NCI-H146 treated with DMSO at 0.1 percent for 48 hours (cell line): ENCODE measurements around the gene YIF1B.
"Not testable (repeated sequence)": the region's sequence is repeated elsewhere in the genome, so short reads cannot be mapped to it uniquely, and the experiment has no call there.

Experiments used
- DNase-seq: peaks from one replicate; lab custom pipeline; 2025; ENCODE audit not compliant: unreplicated experiment; lab: John Stamatoyannopoulos, UW

Gene YIF1B

DNA sequence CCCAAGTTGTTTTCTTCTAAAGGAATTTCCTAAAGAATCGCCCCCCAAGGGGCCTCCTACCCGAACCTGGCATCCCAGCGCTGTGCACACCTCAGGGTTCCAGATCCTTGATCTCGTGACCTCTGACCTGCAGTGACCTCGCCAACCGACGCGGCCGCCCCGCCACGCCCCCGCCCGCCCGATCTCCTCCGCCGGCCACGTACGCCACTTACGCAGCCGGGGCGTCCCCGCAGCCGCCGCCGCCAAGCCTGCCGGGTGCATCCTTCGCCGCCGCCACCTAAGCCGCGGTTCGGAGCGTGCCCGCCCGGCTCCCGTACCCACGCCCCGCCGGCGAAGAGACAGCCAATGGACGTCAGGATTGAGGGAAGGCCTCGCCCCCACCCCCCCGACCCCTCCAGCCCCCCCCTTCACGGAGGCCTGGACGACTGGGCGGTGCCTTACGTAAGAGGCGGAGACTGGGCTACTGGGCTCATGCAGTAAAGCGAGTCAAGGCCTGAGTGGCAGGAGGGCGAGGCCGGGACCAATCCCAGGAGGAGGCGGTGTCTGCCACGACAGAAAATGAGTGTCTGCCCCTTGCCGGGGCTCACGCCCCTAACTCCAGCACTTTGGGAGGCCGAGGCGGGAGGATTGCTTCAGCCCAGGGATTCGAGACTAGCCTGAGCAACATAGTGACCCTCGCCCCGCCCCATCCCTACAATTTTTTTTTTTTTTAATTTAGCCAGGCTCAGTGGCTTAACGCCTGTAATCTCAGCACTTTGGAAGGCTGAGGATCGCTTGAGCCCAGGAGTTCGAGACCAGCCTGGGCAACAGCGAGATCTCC is at the start of gene YIF1B:
Gene YIF1B, minus strand, starts transcription at position 291 of the 820 bp plus-strand sequence. Its CDS starts 30 bp downstream, at position 261.
- DNase-seq = peak; percentile 96

- not testable (repeated sequence) for DNase-seq
Measured at GRCh38 chr19:38362946-38363688, 47.4 kb upstream of the YIF1B start.

DNA sequence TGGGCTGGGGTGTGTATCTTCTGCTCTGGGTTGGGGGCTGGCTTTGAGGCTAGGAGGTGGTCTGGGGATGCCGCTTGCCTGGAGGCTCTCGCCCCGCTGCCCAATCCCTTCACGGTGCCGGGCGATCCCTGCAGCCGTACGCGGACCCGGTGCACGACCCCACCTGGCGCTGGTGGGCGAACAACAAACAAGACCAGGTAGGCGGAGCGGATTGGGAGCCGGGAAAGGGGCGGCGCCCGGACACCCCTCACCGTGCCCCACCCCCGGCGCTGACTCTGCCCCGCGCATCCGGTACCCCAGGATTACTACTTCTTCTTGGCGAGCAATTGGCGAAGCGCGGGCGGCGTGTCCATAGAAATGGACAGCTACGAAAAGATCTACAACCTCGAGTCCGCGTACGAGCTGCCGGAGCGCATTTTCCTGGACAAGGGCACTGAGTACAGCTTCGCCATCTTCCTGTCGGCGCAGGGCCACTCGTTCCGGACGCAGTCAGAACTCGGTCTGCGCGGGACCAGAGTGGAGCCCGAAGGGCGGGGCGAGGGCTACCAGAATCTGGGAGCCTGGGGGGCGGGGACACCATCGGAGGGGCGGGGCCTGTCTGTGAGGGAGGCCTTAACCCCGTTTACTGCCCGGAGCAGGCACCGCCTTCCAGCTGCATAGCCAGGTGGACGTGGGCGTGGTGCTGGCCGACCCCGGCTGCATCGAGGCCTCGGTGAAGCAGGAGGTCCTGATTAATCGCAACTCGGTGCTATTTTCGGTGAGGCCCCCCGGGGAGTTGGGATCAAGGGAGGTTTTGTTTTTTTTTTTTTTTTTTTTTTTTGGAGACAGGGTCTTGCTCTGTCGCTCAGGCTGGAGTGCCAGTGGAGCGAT is 46.6 kb upstream of the YIF1B start:
- DNase-seq = peak; percentile 85

DNA sequence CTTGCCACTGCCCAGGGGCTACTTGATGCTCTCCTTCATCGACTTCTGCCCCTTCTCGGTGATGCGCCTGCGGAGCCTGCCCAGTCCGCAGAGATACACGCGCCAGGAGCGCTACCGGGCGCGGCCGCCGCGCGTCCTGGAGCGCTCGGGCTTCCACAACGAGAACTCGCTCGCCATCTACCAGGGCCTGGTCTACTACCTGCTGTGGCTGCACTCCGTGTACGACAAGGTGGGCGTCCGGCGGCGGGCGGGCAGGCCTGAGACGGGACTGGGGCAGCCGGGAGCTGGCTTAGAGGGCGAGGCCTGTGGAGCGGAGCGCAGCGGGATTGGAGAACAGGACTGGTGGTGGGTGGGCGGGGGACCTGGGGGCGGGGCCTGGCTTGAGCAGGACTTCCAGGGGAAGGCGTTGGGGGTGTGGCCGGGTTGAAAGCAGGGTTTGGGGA is 45.9 kb upstream of the YIF1B start:
- DNase-seq = peak; percentile 85

- DNase-seq = no peak
Measured at GRCh38 chr19:38360839-38361631, 45.3 kb upstream of the YIF1B start.

DNA sequence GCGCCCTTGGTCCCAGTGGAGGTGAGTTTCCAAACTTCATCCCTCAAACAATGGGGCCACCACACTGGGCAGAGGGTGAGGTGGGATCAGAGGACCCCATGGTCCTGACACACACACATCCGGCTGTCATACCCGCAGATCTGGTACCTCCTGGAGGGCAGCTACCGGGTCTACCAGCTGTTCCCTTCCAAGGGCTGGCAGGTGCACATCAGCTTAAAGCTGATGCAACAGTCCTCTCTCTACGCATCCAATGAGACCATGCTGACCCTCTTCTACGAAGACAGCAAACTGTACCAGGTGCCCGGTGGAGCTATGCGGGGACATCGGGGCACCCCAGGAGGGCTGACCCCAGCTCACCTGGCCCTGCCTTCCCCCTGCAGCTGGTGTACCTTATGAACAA is 44.6 kb upstream of the YIF1B start:
- peak; percentile 59 for DNase-seq

GRCh38 chr19:38359242-38360021 is 43.7 kb upstream of the YIF1B start:
- no peak for DNase-seq

DNA sequence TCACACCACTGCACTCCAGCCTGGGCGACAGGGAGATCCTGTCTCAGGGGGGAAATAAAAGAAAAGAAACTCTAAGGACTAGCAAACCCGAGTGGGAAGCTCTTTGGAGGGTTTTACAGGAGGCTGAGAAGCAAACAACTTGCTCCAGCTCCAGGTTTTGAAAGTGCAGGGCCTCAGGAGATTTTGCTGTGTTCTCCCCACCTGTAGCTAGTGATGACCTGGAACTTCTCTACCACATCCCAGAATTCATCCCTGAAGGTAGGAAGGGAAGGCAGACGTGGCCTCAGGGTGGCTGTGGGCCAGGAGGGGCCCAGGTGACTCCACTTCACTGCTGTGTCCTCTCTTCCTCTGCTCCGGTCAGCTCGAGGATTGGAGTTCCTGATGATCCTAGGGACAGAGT is 42.3 kb upstream of the YIF1B start:
- DNase-seq = no peak

DNA sequence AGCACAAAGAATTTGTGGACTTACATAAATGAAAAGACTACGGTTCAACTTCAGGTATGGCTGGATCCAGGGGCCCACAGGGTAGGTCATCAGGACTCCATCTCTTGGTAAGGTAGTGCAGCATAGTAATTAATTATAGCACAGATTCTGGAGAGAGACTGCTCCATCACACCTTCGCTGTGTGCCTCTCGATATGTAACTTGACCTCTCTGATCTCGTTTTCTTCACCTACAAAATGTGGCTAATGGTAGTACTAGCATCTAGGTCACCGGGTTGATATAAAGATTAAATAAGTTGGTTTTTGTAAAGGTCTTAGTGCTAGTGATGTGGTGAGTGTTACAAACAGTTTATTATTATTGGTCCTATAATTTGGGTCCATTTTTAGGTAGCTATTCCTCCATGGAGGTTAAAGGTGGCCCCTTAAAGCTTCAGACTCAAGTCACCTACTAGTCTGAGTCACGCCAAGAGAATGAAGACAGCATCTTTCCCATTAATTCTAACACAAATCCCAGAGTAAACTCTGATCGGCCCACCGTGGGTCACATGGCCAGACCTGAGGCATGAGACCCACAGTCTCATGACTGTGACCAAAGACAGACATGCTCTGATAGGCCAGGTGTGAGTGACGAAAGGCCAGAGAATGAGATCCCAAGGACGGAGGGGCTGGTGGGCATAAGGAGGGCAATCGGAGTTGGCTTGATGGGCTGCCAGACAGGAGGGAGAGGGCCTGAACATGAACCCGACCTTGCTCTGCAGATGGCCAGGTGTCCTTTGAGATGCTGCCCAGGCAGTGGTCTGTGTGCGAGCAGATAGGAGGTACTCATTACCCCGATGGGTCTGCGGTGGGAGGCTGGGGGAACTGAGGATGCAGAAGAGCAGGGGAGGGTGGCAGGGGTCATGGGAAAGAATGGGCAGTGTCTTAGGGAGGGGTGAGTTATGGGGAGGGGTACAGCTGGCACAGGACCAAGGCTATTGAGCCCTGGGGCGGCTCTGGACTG is 40.3 kb upstream of the YIF1B start:
- DNase-seq = no peak

GRCh38 chr19:38352611-38353010 is 36.9 kb upstream of the YIF1B start:
- no peak for DNase-seq

DNA sequence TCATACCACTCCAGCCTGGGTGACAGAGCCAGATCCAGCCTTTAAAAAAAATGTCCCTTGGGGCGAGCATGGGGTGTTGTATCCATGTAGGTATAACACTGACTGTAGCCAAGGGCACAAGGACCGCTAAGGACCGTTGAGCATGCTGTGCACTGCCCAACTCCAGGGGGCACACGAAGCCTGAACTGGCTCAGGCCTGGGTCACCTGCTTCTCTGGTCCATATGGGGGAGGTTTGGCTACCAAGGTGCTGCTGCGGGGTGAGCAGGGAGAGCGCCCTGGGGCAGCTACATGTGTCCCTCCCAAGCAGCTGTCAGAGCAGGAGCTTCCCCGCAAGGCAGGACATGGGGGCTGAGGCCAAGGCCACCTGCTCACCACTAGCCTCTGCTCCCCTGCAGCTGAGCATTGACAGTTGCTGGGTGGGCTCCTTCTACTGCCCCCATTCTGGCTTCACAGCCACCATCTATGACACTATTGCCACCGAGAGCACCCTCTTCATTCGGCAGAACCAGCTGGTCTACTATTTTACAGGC is 36.2 kb upstream of the YIF1B start:
- DNase-seq = no peak

DNA sequence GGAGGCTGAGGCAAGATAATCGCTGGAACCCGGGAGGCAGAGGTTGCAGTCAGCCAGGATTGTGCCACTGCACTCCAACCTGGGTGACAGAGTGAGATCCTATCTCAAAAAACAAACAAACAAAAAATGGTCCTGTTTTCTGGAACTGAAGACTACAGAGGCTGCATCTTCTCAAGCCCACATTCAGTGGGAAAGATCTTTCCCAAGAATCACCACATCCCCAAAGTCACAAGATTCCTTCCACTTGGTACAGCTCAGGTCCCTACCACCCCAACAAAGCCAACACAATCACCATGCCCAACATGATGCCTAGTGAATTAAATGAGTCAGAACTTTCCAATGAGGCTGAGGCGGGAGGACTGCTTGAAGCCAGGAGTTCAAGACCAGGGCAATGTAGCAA is 35.1 kb upstream of the YIF1B start:
- no peak for DNase-seq

- no peak for DNase-seq
Measured at GRCh38 chr19:38346837-38347236, 31.1 kb upstream of the YIF1B start.

GRCh38 chr19:38340927-38341326 is 25.2 kb upstream of the YIF1B start:
- DNase-seq = no peak

DNA sequence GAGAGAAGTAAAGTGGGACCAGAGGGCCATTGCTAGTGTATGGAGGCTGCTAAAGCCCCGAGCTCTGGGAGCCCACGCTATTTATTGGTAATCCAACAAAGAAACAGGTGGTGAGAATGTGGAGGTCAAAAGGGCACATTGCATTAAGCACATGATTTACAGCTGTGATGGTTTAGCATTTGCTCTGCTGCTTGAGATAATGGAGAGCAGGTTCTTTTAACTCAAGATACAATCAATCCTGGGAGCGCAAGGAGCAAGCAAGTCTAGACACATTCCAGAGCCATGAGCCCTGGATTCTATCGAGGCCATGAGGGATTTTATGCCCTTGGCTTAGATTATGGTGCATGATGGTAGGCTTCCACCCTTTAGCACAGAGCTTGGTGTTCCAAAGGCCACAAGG is 23.3 kb upstream of the YIF1B start:
- DNase-seq = not testable (repeated sequence)

GRCh38 chr19:38337360-38337653 is 21.6 kb upstream of the YIF1B start:
- no peak for DNase-seq

DNA sequence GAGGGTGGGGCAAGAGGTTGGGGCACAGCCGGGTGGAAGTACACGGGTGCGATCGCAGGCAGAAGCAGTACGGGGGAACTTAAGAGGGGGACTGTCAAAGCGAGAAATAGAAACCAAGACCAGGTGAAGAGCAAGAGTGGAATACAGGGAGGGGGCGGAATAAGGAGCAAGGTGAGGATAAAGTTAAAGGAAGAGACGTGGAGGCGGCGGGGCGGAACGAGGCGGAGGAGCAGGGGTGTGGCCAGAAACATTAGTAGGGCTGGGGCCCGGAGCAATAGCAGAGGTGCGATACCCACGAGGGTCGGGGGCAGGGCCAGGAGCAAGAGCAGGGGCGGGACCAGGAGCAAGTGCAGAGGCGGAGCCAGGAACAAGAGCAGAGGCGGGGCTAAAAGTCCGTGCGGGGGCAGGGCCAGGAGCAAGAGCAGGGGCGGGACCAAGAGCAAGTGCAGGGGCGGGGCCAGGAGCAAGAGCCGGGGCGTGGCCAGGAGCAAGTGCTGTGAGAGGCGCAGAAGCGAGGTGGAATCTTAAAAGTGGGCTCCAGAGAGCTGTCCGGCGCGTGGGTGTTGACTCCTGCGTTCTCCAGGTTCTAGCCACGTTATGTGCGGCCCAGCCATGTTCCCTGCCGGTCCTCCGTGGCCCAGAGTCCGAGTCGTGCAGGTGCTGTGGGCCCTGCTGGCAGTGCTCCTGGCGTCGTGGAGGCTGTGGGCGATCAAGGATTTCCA is 21.1 kb upstream of the YIF1B start:
- peak; percentile 94 for DNase-seq
